ENCODE results near the gene GRK3. TPM values are rescaled to one million over a fixed set of nuclear protein-coding genes. Genes with fewer than 3 reads are reported as not detected.
"Not testable (repeated sequence)": the region's sequence is repeated elsewhere in the genome, so short reads cannot be mapped to it uniquely, and the experiment has no call there.

GRK3 gene
- total RNA-seq, 2 donors from 2014 or later, result 5.8 to 27.2 TPM

GRCh38 chr22:25708430-25708829, 144.0 kb downstream of the GRK3 start:
- H3K27me3 Mint-ChIP-seq; ATAC-seq (replicated peaks); H3K4me1 Mint-ChIP-seq; H3K4me3 Mint-ChIP-seq; H3K36me3 Mint-ChIP-seq (ENCODE audit: low read depth); H3K27ac Mint-ChIP-seq; H3K9me3 Mint-ChIP-seq: not testable (repeated sequence)

DNA sequence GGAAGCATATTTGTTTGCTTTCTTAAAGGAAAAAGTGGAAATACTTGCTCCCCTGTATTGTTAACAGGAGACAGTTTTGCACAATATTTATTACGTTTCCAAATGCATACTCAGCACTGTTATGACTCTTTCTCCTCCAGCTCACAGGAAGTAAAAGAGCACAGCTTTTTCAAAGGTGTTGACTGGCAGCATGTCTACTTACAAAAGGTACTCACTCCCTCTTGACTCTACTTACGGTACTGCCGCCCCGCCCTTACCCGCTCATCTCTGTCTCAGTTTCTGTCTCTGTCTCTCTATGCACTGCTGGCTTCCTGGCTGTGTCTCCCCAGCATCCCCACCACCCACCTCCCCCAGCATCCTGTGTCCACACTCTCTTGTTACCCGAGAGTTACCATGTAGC, 145.3 kb downstream of the GRK3 start:
- H3K36me3 Mint-ChIP-seq (ENCODE audit: low read depth), result no peaks in the 10 kb centered on the region
- H3K27me3 Mint-ChIP-seq, result peaks cover 3% of the 10 kb centered on the region
- peak overlapping the region; percentile 12 for H3K27ac Mint-ChIP-seq
- ATAC-seq (replicated peaks), result peak; percentile 97
- H3K9me3 Mint-ChIP-seq, result no peaks in the 10 kb centered on the region
- no peaks in the 10 kb centered on the region for H3K4me1 Mint-ChIP-seq
- H3K4me3 Mint-ChIP-seq, result peak overlapping the region; percentile 3

DNA sequence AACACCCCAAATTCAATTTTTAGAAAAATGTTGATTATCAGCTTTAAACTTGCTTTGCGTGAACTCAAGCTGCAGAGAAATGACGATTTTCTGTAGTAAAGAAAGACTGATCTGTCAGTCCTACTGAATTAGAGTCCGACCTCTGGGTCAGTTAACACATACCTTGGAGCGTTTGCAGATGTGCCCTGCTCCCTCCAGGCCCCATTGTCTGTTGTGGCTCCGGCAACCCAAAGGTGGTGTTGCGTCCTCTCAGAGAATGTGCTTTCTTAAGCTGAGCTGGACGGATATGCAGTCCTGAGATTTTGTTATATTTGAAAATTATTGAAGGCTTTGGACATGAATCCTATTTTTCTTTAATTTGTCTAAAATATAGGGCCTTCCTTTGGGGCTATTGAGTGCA, 146.0 kb downstream of the GRK3 start:
- peaks cover 3% of the 10 kb centered on the region for H3K27me3 Mint-ChIP-seq
- H3K4me3 Mint-ChIP-seq, result peak overlapping the region; percentile 3
- H3K27ac Mint-ChIP-seq, result peak overlapping the region; percentile 12
- no peak for ATAC-seq (replicated peaks)
- no peaks in the 10 kb centered on the region for H3K9me3 Mint-ChIP-seq
- H3K36me3 Mint-ChIP-seq (ENCODE audit: low read depth), result no peaks in the 10 kb centered on the region
- H3K4me1 Mint-ChIP-seq, result no peaks in the 10 kb centered on the region

- Mint-ChIP-seq H3K36me3 (ENCODE audit: low read depth) (no peaks in the 10 kb centered on the region), H3K27ac (no peak overlapping the region), H3K9me3 (no peaks in the 10 kb centered on the region), H3K4me3 (no peak overlapping the region), H3K4me1 (no peaks in the 10 kb centered on the region), H3K27me3 (peaks cover 6% of the 10 kb centered on the region)
- no peak for ATAC-seq (replicated peaks)
These were observed 147.0 kb downstream of the GRK3 start for GRCh38 chr22:25711491-25711890.

DNA sequence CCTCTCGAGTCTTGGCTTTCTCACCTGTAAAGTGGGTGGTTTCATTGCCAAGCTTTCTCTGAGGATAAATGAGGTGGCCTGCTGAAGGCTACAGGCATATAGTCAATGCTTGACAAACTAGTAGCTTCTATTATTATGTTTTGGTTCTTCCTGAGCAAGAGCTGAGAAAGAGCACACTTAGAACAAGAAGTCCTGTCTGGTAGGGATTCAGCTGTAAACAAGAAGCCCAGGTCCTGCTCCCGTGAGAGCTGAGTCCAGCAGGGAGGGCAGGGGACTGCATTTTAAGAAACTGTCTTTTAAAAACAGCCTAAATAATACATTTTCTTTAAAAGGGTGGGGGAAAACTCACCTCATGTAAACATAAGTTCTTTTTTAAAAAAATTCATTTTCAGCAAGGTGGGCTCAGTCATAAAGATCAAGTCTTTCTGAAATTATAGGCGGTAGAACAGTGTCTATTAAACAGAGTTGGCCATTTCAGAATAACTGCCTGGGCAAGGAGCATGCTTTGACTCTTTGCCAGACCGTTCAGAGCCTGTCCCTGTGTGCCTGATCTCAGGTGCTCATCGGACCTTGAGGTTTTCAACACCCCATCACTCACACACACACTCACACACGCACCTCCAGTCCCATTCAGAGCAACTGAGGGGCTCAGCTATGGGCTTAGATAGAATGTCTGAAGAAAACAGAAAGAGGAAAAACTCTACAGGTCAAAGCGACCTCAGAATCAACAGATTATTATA, 148.4 kb downstream of the GRK3 start:
- no peaks in the 10 kb centered on the region for H3K4me1 Mint-ChIP-seq
- ATAC-seq (replicated peaks), result no peak
- H3K27ac Mint-ChIP-seq, result no peak overlapping the region
- H3K27me3 Mint-ChIP-seq, result peaks cover 3% of the 10 kb centered on the region
- no peaks in the 10 kb centered on the region for H3K9me3 Mint-ChIP-seq
- no peaks in the 10 kb centered on the region for H3K36me3 Mint-ChIP-seq (ENCODE audit: low read depth)
- no peak overlapping the region for H3K4me3 Mint-ChIP-seq

- ATAC-seq (replicated peaks), result no peak
- Mint-ChIP-seq H3K4me1 (no peaks in the 10 kb centered on the region), H3K27ac (no peak overlapping the region), H3K36me3 (ENCODE audit: low read depth) (no peaks in the 10 kb centered on the region), H3K27me3 (peaks cover 7% of the 10 kb centered on the region), H3K4me3 (no peak overlapping the region), H3K9me3 (no peaks in the 10 kb centered on the region)
These were observed 149.6 kb downstream of the GRK3 start for GRCh38 chr22:25714070-25714469.

DNA sequence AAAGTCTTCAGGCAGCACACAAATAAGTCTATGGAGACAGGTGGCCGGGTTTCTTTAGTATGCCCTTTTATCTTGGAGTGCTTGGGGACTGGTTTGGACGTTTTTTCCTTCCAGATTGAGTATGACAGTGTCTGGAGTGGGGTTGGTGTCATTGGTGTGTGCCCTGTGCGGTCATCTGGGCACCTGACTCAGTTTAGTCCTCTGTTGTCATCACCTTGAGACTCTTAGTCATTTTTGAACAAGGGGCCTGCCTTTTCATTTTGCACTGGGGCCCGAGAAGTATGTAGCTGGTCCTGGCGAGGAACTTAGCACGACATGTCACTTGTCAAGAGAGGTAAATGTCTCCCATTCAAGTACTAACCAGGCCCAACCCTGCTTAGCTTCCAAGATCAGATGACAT, 150.3 kb downstream of the GRK3 start:
- ATAC-seq (replicated peaks), result no peak
- Mint-ChIP-seq H3K9me3 (no peaks in the 10 kb centered on the region), H3K27me3 (peaks cover 7% of the 10 kb centered on the region), H3K36me3 (ENCODE audit: low read depth) (no peaks in the 10 kb centered on the region), H3K4me3 (no peak overlapping the region), H3K27ac (no peak overlapping the region), H3K4me1 (no peaks in the 10 kb centered on the region)

GRCh38 chr22:25716637-25717036, 152.2 kb downstream of the GRK3 start:
- H3K4me1 Mint-ChIP-seq, result no peaks in the 10 kb centered on the region
- H3K4me3 Mint-ChIP-seq, result no peak overlapping the region
- H3K36me3 Mint-ChIP-seq (ENCODE audit: low read depth), result no peaks in the 10 kb centered on the region
- ATAC-seq (replicated peaks), result no peak
- no peak overlapping the region for H3K27ac Mint-ChIP-seq
- peaks cover 7% of the 10 kb centered on the region for H3K27me3 Mint-ChIP-seq
- H3K9me3 Mint-ChIP-seq, result no peaks in the 10 kb centered on the region

- H3K9me3 Mint-ChIP-seq, result no peaks in the 10 kb centered on the region
- H3K36me3 Mint-ChIP-seq (ENCODE audit: low read depth), result no peaks in the 10 kb centered on the region
- no peak overlapping the region for H3K27ac Mint-ChIP-seq
- ATAC-seq (replicated peaks), result no peak
- no peaks in the 10 kb centered on the region for H3K4me1 Mint-ChIP-seq
- H3K27me3 Mint-ChIP-seq, result peaks cover 7% of the 10 kb centered on the region
- H3K4me3 Mint-ChIP-seq, result no peak overlapping the region
These were observed 153.8 kb downstream of the GRK3 start for GRCh38 chr22:25718135-25718840.

- Mint-ChIP-seq H3K9me3 (no peaks in the 10 kb centered on the region), H3K27ac (no peak overlapping the region), H3K36me3 (ENCODE audit: low read depth) (no peaks in the 10 kb centered on the region), H3K4me3 (no peak overlapping the region), H3K4me1 (no peaks in the 10 kb centered on the region), H3K27me3 (peaks cover 4% of the 10 kb centered on the region)
- ATAC-seq (replicated peaks), result no peak
These were observed 157.7 kb downstream of the GRK3 start for GRCh38 chr22:25722223-25722622.

DNA sequence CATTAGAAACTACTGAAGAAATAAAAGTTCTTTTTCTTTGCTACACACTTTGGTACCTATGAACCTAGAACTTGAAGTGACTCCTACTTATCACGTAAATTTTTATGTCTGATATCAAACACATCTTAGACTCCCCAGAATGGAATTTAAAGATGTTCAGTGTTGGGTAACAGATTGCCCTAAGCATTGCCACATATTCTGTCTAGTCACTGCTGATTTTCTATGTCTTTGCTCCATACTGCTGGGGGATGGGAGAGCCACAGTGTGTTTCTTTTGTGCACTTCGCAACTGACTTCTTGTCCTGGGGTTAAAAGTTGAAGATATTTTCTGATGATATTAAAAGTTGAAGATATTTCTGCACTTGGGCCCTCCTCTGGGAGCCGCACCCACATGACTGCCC, 158.2 kb downstream of the GRK3 start:
- Mint-ChIP-seq H3K4me1 (no peaks in the 10 kb centered on the region), H3K9me3 (no peaks in the 10 kb centered on the region), H3K36me3 (ENCODE audit: low read depth) (no peaks in the 10 kb centered on the region), H3K4me3 (no peak overlapping the region), H3K27me3 (peaks cover 4% of the 10 kb centered on the region), H3K27ac (no peak overlapping the region)
- no peak for ATAC-seq (replicated peaks)

DNA sequence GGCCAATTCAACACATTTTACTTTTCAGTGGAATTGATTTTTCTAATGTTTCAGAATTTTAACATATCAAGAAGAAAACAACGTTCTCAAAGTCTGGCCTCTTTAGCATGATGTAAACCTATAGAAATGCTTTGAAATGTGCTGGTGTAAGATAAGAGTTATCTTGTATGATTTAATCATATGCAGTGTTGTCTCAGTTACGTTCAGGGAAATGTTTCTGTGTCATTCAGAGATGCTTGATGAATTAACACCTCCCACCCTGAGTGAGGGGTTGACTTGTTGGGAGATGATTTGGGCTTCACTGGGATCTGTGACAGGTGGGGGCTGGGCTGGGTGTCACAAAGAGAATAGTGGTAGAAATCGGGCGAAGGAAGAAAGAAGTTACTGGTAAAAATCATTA, 161.8 kb downstream of the GRK3 start:
- no peaks in the 10 kb centered on the region for H3K36me3 Mint-ChIP-seq (ENCODE audit: low read depth)
- H3K9me3 Mint-ChIP-seq, result no peaks in the 10 kb centered on the region
- H3K27ac Mint-ChIP-seq, result peak overlapping the region; percentile 3
- H3K4me3 Mint-ChIP-seq, result no peak overlapping the region
- no peaks in the 10 kb centered on the region for H3K4me1 Mint-ChIP-seq
- ATAC-seq (replicated peaks), result peak; percentile 18
- H3K27me3 Mint-ChIP-seq, result peaks cover 10% of the 10 kb centered on the region

- H3K36me3 Mint-ChIP-seq (ENCODE audit: low read depth), result no peaks in the 10 kb centered on the region
- no peaks in the 10 kb centered on the region for H3K9me3 Mint-ChIP-seq
- H3K4me3 Mint-ChIP-seq, result no peak overlapping the region
- no peak for ATAC-seq (replicated peaks)
- H3K4me1 Mint-ChIP-seq, result no peaks in the 10 kb centered on the region
- H3K27me3 Mint-ChIP-seq, result peaks cover 10% of the 10 kb centered on the region
- H3K27ac Mint-ChIP-seq, result no peak overlapping the region
These were observed 163.6 kb downstream of the GRK3 start for GRCh38 chr22:25728071-25728470.

DNA sequence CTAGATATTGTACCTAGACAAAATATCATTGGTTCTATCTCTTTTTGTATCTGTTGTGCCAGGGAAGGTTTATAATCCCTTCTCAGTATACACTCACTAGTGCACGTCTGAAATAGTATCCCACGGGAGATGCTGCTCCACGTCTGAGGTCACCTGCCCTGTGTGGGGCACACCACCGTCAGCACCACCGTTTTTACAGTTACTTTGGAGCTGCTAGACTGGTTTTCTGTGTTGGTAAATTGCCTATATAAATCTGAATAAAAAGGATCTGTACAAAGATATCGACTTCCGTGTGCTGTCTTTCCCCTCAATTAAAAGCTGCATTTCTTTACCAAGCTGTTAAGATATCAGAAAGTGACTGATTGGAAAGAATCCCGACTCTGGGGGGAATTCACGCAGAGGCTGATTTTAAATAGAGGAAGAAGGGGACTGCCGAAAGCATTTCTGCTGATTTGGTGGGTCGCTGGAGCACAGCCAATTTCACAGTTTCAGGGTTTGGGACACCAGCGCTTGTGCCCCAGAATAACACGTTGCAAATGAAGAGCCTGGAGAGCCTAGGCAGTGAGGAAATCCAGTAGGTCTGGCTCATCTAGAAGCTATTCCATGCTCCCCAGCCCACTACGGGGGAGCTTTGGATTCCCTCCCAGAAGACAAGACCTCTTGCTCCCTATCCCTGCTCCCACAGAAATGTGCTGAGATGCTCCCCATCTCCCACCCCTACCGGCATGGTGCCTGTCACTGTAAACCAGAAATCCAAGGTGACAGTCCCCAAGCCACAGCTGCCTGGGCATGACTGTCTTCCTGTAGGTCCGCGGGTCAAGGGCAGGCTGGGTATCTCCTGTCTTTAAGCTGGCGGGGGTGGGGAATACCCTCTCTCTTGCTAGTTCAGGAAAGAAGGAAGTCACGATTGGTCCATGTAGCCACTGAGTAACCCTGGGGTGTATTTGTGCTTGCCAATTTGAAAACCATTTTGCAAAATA, 164.8 kb downstream of the GRK3 start:
- H3K9me3 Mint-ChIP-seq, result no peaks in the 10 kb centered on the region
- H3K4me1 Mint-ChIP-seq, result peaks cover 4% of the 10 kb centered on the region
- no peak for ATAC-seq (replicated peaks)
- no peak overlapping the region for H3K27ac Mint-ChIP-seq
- H3K27me3 Mint-ChIP-seq, result peaks cover 14% of the 10 kb centered on the region
- H3K4me3 Mint-ChIP-seq, result no peak overlapping the region
- H3K36me3 Mint-ChIP-seq (ENCODE audit: low read depth), result no peaks in the 10 kb centered on the region
